NCI-H2196 (cell line): ENCODE data around the gene NPBWR2.
"Not testable (repeated sequence)": the region's sequence is repeated elsewhere in the genome, so short reads cannot be mapped to it uniquely, and the experiment has no call there.

Experiments
- DNase-seq: peaks from one replicate; lab custom pipeline; 2025; ENCODE audit not compliant: unreplicated experiment; lab: John Stamatoyannopoulos, UW

The NPBWR2 gene

DNA sequence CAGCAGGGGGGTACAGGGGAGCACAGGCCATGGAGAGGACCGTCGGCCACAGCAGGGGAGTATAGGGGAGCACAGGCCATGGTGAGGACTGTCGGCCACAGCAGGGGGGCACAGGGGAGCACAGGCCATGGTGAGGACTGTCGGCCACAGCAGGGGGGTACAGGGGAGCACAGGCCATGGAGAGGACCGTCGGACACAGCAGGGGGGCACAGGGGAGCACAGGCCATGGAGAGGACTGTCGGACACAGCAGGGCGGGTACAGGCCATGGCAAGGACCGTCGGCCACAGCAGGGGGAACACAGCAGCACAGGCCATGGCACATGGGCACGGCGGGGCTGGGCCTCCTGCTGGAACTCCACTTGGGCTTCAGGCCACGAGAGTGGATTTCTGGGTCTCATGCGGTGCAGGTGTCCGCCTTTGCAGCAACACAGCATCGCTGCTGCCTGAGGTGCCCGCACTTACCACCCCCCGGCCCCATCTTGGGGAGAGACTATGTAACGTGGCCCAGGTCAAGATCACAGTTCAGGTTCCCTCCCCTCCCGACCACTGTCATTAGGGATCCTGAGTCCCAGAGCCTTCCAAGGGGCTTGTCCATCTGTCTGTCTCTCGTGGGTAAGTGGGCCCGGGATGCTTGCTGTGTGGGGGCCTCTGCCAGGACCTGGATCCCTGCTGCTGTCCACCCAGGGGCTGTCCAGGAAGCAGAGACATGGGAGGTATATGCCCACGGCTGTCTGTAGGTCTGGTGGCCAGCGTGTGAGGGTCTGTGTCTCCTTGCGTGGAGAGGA is 2.5 kb downstream of the NPBWR2 start:
- DNase-seq: no peak

DNA sequence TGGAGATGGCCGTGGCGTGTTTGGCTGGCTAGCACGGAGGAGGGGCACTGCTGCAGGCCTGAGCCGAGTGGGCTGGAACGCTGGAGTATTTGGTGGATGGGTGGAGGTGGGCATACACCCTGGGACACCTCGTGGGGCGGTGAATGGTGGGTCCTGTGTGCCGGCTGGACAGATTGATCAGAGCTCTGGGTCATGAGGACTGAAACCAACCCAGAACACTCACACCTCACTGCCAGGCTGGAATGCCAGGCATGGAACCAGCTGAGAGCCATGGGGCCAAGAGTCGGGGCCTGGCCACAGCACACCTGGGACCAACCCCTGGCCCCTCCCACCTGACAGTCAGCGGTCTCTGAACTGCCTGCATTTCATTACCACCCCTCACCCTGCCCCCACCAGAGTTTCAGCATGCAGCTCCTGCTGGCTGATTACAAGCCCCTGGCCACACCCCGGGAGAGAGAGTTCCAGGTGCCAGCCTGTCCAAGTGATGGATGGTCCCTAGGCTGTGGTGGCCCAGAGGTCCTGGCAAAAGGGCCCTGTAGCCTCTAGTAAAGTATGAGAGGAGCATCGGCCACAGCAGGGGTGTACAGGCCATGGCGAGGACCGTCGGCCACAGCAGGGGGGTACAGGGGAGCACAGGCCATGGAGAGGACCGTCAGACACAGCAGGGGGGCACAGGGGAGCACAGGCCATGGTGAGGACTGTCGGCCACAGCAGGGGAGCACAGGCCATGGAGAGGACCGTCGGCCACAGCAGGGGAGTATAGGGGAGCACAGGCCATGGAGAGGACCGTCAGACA is 3.3 kb downstream of the NPBWR2 start:
- DNase-seq: no peak

DNA sequence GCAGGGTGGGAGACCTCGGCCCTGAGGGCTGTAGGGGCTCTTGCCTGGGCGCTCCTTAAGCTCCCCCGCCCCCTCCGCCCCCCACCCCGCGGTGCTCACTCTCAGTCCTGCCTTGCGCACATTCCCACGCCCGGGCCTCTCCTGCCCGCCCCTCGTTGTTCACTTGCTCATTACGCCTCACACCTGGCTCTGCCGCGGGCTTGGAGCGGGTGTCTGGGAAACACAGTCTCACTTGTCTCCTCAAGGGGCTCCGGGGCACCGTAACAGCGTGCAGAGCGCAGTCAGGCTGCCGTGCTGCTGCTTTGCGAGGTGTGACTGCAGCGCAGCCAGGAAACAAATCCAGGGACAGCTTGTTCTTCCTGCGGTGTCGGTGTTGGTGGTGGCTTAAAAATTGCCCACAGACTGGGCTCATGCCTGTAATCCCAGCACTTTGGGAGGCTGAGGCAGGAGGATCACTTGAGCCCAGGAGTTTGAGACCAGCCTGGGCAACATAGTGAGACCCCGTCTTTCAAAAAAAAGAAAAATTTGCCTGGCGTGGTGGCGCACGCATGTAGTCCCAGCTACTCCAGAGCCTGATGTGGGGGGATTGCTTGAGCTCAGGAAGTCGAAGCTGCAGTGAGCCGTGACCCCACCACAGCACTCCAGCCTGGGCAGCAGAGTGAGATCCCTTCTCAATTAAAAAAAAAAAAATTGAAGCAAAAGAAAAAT is 4.6 kb downstream of the NPBWR2 start:
- peak; percentile 39 for DNase-seq

DNA sequence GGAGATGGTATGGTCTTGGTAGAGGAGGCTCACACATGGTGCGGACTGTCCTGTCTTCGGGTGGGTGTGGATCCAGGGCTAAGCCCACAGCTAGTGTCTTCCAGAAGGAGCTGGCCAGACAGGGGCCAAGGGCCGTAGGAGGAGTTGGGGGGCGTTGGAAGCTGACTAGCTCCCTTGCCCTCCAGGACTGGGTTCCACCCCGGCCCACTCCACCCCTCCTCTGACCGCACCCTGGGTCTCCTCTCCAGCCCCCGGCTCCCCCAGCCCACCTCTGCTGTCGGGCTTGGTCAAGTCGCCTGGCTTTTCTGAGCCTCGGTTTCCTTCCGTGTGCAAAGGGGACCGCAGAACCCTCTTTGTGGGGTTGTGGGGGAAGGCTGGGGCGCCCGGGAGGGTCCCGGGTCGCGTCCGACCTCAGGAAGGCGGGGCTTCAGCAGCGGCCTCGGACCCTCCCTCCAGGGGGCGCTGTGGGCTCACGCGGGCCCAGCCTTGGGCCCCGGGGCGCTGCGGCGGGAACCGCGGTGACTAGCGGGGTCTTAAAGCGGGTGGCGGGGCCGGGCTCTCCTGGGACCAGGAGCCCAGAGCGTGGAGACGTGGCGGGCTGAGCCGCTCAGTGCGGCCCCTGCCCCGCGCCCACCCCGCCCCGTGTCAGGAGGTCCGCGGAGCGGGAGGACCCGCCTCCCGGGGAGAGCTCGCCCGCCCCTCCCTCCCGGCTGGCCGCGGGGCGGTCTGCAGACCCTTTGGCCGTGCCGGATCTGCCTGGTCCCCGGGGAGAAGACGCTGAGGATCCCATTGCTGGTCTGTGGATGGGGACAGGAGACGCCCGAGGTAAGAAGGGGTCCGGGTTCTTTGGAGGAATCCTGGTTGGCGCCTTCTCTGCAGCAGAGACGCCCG is 5.4 kb downstream of the NPBWR2 start:
- peak; percentile 84 for DNase-seq

DNA sequence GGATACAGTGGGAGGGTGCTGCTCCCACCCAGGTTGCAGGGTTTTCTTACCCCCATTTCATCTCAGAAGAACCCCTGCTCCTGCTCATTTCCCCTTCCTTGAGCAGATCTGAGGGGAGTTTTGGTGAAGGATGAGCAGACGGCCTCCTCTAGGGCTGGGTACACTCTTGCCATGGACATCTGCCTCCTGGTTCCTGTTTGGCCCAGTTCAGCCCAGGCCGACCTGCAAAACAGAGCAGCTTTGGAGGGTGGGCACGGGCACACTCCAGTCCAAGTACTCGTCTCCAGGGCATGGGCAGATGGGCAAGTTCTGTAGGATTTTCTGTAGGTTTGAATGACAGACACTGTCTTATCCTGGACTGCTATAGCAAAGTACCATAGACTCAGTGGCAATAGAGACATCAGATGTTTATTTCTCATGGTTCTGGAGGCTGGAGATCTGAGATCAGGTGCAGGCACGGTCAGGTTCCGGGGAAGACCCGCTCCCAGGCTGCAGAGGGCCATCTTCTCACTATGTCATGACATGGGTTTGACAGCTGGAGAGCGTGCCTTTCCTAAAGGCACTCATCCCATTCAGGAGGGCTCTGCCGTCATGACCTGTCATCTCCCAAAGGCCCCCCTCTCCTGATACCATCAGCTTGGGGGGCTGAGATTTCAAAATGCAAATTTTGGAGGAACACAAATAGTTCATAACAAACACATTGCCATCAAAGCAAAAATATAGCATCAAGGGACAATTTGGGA is 6.2 kb downstream of the NPBWR2 start:
- DNase-seq: no peak

DNA sequence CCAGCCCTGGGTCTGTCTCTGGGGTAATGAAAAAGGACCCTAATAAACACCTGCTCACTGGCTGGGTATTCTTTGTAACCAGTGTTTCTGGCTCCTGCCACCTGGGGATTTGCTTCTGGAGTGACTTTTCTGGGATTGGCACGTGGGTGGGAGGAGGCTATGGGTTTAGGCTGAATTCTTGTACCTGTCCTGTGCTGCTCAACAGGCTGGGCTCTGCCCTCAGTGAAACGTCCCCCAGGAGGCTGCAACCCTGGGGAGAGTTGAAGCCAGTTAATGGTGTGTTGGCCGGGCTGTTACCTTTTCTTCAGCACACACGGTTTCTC is 6.8 kb downstream of the NPBWR2 start:
- DNase-seq: no peak

DNA sequence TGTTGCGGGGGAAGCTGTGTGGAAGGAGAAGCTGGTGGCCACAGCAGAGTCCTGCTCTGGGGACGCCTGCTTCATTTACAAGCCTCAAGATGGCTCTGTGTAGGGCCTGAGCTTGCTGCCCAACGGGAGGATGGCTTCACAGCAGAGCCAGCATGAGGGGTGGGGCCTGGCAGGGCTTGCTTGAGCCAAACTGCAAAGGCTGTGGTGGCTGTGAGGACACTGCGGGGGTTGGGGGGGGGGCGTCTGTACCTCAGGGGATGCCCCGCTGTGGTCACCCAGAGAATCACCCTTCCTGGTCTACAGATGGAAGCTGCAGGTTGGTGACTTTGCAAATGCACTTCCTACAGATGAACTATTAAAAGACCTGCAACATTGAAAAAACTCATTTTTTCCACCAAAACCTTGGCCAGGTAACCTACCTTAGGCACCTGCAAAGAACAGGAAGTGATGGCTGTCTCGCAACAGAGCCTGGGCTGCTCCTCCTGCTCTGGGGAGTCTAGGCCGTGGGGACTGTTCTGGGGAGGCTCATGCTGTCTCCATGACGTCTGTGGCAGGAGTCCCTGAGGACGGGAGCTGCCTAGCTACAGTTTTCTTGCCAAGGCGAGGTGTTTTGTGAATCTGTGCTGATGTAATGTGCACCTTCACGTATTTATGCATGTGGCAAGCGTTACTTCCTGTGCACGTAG is 7.3 kb downstream of the NPBWR2 start:
- peak; percentile 40 for DNase-seq

DNA sequence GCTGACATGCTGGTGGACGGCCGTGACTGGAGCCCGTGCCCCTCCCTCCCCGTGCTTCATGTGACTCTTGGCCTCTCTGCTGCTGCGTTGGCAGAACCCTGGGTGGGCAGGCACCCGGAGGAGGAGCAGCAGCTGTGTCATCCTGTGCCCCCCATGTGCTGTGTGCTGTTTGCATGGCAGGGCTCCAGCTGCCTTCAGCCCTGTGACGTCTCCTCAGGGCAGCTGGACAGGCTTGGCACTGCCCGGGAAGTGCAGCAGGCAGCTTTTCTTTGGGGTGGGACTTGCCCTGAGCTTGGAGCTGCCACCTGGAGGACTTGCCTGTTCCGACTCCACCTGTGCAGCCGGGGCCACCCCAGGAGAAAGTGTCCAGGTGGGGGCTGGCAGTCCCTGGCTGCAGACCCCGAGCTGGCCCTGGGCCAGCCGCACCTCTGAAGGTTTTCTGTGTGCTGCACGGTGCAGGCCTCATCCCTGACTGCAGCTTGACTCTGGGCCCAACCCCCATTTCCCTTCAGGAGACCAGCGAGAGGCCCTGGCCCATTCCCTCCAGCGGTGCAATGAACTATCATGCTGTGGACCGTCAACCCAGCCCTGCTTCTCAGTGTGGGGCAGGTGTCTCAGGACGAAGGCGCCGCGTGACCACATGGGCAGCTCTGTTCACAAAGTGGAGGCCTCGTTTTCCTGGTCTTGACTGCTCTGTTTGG is 8.1 kb downstream of the NPBWR2 start:
- peak; percentile 68 for DNase-seq

DNA sequence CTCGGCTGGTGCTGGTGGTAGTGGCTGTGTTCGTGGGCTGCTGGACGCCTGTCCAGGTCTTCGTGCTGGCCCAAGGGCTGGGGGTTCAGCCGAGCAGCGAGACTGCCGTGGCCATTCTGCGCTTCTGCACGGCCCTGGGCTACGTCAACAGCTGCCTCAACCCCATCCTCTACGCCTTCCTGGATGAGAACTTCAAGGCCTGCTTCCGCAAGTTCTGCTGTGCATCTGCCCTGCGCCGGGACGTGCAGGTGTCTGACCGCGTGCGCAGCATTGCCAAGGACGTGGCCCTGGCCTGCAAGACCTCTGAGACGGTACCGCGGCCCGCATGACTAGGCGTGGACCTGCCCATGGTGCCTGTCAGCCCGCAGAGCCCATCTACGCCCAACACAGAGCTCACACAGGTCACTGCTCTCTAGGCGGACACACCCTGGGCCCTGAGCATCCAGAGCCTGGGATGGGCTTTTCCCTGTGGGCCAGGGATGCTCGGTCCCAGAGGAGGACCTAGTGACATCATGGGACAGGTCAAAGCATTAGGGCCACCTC is 8.8 kb downstream of the NPBWR2 start:
- DNase-seq: no peak

DNA sequence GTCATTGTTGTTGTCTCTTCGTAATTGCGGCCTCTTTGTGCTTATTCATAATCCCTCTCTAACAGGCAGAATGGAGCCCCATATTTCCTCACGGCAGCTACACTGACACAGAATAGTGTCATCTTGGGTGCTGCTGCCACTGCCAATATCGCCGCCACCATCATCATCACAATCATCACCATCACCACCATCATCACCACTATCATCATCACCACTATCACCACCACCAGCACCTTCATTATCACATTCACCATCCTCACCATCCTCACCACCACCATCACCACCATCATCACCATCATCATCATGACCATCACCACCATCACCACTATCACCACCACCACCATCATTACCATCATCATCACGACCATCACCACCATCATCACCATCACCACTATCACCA is 10.8 kb downstream of the NPBWR2 start:
- no peak for DNase-seq

DNA sequence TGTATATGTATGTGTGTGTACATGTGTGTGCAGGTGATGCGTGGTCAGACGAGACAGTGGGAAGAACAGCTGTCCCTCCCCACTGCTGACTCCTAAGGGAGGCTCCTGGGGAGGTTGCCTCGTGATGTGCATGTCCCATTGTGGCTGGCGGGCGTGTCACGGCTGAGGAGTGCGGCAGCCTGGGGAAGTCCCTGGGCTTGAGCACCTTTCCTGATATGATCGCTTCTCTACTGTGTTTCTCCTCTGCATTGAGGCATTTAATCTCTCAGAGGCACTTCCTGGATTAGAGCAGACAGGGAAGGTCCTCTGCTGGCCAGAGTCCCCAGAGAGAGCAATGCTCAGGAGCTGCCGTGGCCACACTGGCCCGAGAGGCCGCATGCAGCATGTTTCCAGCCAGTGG is 11.4 kb downstream of the NPBWR2 start:
- no peak for DNase-seq

DNA sequence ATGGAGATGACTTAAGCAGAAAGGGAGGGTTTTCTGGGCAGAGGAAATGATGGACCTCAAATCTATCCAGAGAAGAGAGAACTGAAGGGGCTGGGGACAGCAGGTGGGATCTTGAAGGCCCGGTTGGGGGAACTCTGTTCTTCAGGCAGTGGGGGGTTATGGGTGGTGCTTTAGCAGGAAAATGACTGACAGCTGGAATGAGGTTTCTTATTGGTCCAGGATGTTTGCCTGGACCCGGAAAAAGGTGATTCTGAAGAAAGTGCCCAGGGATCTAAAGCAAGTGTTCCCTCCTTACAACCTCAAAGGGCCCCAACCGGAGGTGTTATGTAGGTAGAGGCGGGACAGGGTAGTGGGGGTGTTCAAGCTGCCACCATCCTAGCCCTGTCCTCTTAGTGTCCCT is 11.9 kb downstream of the NPBWR2 start:
- no peak for DNase-seq

DNA sequence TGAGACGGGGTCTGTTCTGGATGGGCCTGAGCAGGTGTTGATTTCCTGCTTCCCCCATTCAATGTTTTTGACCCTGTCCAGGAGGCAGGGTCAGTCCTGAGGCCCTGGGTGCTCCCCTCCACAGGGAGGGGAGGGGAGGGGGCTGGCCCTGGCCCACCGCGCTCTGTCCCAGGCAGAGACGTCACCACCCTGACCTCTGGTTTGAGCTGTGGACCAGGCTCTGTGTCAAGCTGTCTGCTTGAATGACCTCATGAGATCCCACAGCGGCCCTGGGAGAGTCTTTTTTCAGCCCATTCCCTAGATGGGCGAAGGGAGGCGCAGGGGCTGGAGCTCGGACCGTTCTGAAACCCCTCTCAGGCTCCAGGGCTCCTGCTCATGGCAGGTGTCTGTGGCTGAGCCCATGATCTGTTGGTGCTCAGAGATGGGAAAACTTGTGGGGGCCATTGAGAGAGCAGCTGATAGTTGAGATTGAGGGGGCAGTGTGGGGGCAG is 14.3 kb downstream of the NPBWR2 start:
- no peak for DNase-seq

DNA sequence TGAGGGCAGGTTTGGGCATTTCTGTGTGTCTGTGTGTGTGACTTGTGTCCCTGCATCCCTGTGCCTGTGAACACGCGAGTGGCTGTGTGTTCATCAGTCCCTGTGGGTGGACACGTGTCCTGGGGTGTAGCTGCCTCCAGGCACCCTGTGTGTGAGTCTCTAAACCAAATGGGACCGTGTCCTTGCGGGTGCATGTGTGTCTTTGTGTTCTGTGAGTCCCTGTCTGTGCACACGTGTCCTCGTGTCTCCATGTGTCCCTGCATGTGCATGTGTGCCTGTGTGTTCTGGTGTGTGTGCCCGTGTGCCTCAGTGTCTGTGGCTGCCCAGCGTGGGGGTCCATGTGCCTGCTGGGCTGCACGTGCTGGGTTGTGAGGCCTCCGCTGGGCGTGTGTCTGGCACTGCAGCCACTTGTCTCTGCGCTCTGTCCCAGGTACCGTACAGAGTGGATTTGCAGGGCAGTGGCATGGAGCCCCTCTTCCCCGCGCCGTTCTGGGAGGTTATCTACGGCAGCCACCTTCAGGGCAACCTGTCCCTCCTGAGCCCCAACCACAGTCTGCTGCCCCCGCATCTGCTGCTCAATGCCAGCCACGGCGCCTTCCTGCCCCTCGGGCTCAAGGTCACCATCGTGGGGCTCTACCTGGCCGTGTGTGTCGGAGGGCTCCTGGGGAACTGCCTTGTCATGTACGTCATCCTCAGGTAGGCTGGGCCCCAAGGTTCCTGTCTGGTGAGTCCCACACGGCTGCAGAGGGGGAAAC is 14.9 kb downstream of the NPBWR2 start:
- DNase-seq: no peak

DNA sequence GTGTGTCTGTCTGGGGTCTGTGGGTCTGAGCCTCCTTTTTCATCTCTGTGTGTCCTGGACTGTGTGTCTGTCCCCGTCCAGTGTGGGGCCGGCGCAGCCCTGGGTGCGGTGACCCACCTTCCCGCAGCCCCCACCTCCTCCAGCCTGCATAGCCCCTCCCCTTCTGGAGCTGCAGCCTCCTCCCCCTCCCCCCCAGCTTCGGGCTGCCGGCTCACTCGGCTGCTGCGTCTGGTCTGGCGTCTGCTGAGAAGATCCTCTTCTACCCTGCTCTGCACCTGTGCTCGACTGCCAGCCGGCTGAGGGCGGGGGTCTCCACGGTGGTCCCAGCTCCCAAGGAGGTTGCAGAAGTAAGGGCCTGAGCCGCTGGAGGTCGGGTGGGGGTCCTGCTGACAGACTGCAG is 15.6 kb downstream of the NPBWR2 start:
- DNase-seq: no peak

DNA sequence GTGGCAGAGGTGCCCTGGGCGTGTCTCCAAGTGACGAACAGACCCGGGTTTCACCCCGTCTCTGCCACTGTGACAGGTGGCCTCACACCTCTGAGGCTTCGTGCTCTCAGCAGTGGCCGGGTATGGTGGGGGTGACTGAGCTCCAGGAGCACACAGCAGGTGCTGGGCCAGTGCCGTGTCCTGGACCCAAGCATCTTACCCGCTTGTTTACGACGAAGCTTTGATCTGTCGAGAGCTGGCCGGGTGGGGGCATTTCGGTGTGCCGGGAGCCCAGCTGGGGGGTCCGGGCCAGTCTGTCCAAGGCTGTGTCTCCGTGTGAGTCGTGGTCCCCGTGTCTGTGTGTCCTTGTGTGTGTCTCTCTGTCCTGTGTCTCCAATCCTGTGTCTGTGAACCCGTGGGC is 16.0 kb downstream of the NPBWR2 start:
- no peak for DNase-seq

DNA sequence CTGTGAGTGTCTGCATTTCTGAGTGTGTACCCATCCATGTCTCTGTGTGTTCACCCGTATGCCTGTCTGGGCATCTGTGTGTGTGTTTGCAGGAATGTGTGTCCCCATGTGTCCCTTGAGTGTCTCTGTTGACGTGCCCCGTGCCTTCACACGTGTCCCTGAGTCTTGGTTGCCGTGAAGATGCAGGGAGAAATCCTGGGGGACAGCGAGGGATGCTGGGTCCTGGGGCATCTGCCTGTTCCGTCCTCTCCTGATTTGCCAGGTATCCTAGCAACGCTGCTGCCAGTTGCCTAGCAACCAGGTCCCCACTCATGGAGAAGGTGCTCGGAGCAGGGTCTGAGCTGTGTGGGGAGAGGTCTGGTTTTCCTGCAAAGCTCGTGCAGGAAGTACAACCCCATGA is 17.2 kb downstream of the NPBWR2 start:
- peak; percentile 30 for DNase-seq

DNA sequence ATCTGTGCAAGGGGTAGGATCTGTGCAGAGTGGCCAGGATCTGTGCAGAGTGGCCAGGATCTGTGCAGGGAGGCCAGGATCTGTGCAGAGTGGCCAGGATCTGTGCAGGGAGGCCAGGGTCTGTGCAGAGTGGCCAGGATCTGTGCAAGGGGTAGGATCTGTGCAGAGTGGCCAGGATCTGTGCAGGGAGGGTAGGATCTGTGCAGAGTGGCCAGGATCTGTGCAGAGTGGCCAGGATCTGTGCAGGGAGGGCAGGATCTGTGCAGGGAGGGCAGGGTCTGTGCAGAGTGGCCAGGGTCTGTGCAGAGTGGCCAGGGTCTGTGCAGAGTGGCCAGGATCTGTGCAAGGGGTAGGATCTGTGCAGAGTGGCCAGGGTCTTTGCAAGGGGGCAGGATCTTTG is 18.8 kb downstream of the NPBWR2 start:
- DNase-seq: not testable (repeated sequence)
